Neural cell (in vitro differentiated cells): ENCODE data around the gene SEC23IP. TPM values are rescaled to one million over a fixed set of nuclear protein-coding genes. Genes with fewer than 3 reads are reported as not detected.

Experiments
- H2AFZ ChIP-seq: fragments of 200-600, 300-800 bp; sonication (generic), shearing (Covaris generic); 2 replicates; pipeline ENCODE4 v1.6.0; 2014; ENCODE audit warnings: low read depth, mild to moderate bottlenecking, antibody characterized with exemption, low read length, moderate library complexity
- H3F3A ChIP-seq: fragments of 200-600 bp; shearing (Covaris generic); 2 replicates; pipeline ENCODE4 v1.6.1; 2016; ENCODE audit warnings: mild to moderate bottlenecking, moderate library complexity, mixed read lengths, antibody characterized with exemption, low read length; ENCODE audit not compliant: insufficient read depth, poor library complexity, severe bottlenecking
- H3K27ac ChIP-seq: fragments of 200-600, 300-800 bp; sonication (generic), shearing (Covaris generic); 2 replicates; pipeline ENCODE4 v1.5.1; 2014; ENCODE audit warnings: mild to moderate bottlenecking, low read length, moderate library complexity
- H3K27me3 ChIP-seq: fragments of 300-800, 200-600 bp; sonication (generic), shearing (Covaris generic); 2 replicates; pipeline ENCODE4 v1.6.0; 2014; ENCODE audit warnings: mild to moderate bottlenecking, low read depth, low read length, moderate library complexity; ENCODE audit not compliant: insufficient read depth
- H3K36me3 ChIP-seq: fragments of 300-800, 200-600 bp; sonication (generic), shearing (Covaris generic); 2 replicates; pipeline ENCODE4 v1.5.1; 2014; ENCODE audit warnings: mild to moderate bottlenecking, antibody characterized with exemption, low read length, moderate library complexity; ENCODE audit not compliant: insufficient read depth
- H3K4me2 ChIP-seq: fragments of 300-800, 200-600 bp; sonication (generic), shearing (Covaris generic); 2 replicates; pipeline ENCODE4 v1.6.0; 2014; ENCODE audit warnings: mild to moderate bottlenecking, low read length
- H3K4me3 ChIP-seq: fragments of 300-800, 200-600 bp; sonication (generic), shearing (Covaris generic); 2 replicates; pipeline ENCODE4 v1.5.1; 2014; ENCODE audit warnings: mild to moderate bottlenecking, low read length, moderate library complexity
- H3K79me2 ChIP-seq: fragments of 200-600 bp; shearing (Covaris generic); replicated peaks from 2 replicates; pipeline ENCODE4 v1.6.0; 2014; ENCODE audit warnings: mild to moderate bottlenecking, low read length, moderate library complexity; ENCODE audit not compliant: insufficient read depth
- H3K9ac ChIP-seq: fragments of 300-800, 200-600 bp; sonication (generic), shearing (Covaris generic); 2 replicates; pipeline ENCODE4 v1.6.1; 2016; ENCODE audit warnings: mild to moderate bottlenecking, low read length, mixed read lengths
- H3K9me2 ChIP-seq: fragments of 200-600 bp; shearing (Covaris generic); 2 replicates; pipeline ENCODE4 v1.6.1; 2016; ENCODE audit warnings: mild to moderate bottlenecking, low read length, mixed read lengths; ENCODE audit not compliant: insufficient read depth
- H3K9me3 ChIP-seq: fragments of 200-600, 300-800 bp; sonication (generic), shearing (Covaris generic); 2 replicates; pipeline ENCODE4 v1.6.1; 2016; ENCODE audit warnings: mild to moderate bottlenecking, mixed run types, low read length, moderate library complexity, mixed read lengths
- H4K20me1 ChIP-seq: fragments of 200-600 bp; shearing (Covaris generic); 2 replicates; pipeline ENCODE4 v1.6.1; 2016; ENCODE audit warnings: mild to moderate bottlenecking, mixed run types; ENCODE audit not compliant: insufficient read depth
- CTCF ChIP-seq: fragments of 450-650 bp; IDR thresholded peaks from 2 replicates; pipeline ENCODE4 v1.5.1; 2014; ENCODE audit warnings: antibody characterized with exemption, mild to moderate bottlenecking, moderate library complexity; ENCODE audit not compliant: poor library complexity, severe bottlenecking
- EP300 ChIP-seq: fragments of 450-650 bp; conservative IDR thresholded peaks from 2 replicates; pipeline ENCODE4 v1.6.1; 2014; ENCODE audit warnings: antibody characterized with exemption, mild to moderate bottlenecking, moderate library complexity; ENCODE audit not compliant: poor library complexity, severe bottlenecking
- EZH2 ChIP-seq: fragments of 200-600, 300-800 bp; shearing (Covaris generic), sonication (generic); IDR thresholded peaks from 2 replicates; pipeline ENCODE4 v1.6.1; 2014; ENCODE audit warnings: antibody characterized with exemption, low read length, borderline replicate concordance, mild to moderate bottlenecking; ENCODE audit not compliant: insufficient read depth, poor library complexity, severe bottlenecking
- MXI1 ChIP-seq: fragments of 450-650 bp; conservative IDR thresholded peaks from 2 replicates; pipeline ENCODE4 v1.6.1; 2014; ENCODE audit warnings: antibody characterized with exemption, mild to moderate bottlenecking; ENCODE audit not compliant: poor library complexity, severe bottlenecking
- POLR2AphosphoS5 ChIP-seq: IDR thresholded peaks from 2 replicates; pipeline ENCODE4 v1.6.1; 2012
- RAD21 ChIP-seq: fragments of 450-650 bp; conservative IDR thresholded peaks from 2 replicates; pipeline ENCODE4 v1.6.1; 2014; ENCODE audit warnings: antibody characterized with exemption, mild to moderate bottlenecking, moderate library complexity
- SMC3 ChIP-seq: fragments of 450-650 bp; conservative IDR thresholded peaks from 2 replicates; pipeline ENCODE4 v1.6.1; 2014; ENCODE audit warnings: antibody characterized with exemption, mild to moderate bottlenecking, moderate library complexity; ENCODE audit not compliant: poor library complexity
- TAF1 ChIP-seq: IDR thresholded peaks from 2 replicates; pipeline ENCODE4 v1.6.1; 2012; ENCODE audit warnings: low read depth
- polyA plus RNA-seq: library from polyadenylated mRNA; depleted of rRNA; stranded (reverse); fragments of >200 nt; gene quantifications from 2 replicates; pipeline ENCODE4 v1.2.3, GENCODE V29; 2014
- TF ChIP-seq, protein P1 (sequence below): IDR thresholded peaks from 2 replicates; pipeline ENCODE4 v1.6.1; 2012; ENCODE audit warnings: borderline replicate concordance

The SEC23IP gene
- polyA plus RNA-seq, 1 donor from 2014 or later = 13.8 TPM

- no peaks in the 10 kb centered on the region for H3K9me2 ChIP-seq
- no peaks in the 10 kb centered on the region for H4K20me1 ChIP-seq
- peaks cover 7% of the 10 kb centered on the region for H3K36me3 ChIP-seq
- H3K4me3 ChIP-seq = no peak overlapping the region
- H3K4me2 ChIP-seq = no peak overlapping the region
- no peaks in the 10 kb centered on the region for H3K79me2 ChIP-seq
- H2AFZ ChIP-seq = no peak overlapping the region
- no peak overlapping the region for H3K9ac ChIP-seq
- no peaks in the 10 kb centered on the region for H3F3A ChIP-seq
- H3K27ac ChIP-seq = no peak overlapping the region
- no peaks in the 10 kb centered on the region for H3K9me3 ChIP-seq
- no peak for TF ChIP-seq EZH2
- TF ChIP-seq TAF1 = no peak
- TF ChIP-seq, protein P1, sequence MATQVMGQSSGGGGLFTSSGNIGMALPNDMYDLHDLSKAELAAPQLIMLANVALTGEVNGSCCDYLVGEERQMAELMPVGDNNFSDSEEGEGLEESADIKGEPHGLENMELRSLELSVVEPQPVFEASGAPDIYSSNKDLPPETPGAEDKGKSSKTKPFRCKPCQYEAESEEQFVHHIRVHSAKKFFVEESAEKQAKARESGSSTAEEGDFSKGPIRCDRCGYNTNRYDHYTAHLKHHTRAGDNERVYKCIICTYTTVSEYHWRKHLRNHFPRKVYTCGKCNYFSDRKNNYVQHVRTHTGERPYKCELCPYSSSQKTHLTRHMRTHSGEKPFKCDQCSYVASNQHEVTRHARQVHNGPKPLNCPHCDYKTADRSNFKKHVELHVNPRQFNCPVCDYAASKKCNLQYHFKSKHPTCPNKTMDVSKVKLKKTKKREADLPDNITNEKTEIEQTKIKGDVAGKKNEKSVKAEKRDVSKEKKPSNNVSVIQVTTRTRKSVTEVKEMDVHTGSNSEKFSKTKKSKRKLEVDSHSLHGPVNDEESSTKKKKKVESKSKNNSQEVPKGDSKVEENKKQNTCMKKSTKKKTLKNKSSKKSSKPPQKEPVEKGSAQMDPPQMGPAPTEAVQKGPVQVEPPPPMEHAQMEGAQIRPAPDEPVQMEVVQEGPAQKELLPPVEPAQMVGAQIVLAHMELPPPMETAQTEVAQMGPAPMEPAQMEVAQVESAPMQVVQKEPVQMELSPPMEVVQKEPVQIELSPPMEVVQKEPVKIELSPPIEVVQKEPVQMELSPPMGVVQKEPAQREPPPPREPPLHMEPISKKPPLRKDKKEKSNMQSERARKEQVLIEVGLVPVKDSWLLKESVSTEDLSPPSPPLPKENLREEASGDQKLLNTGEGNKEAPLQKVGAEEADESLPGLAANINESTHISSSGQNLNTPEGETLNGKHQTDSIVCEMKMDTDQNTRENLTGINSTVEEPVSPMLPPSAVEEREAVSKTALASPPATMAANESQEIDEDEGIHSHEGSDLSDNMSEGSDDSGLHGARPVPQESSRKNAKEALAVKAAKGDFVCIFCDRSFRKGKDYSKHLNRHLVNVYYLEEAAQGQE = no peak
- no peak for TF ChIP-seq MXI1
- TF ChIP-seq RAD21 = no peak
- TF ChIP-seq SMC3 = no peak
- TF ChIP-seq POLR2AphosphoS5 = no peak
- no peak for TF ChIP-seq CTCF
- no peak for TF ChIP-seq EP300
- H3K27me3 ChIP-seq = no peaks in the 10 kb centered on the region
Measured at GRCh38 chr10:119852277-119852676, 40.3 kb upstream of the SEC23IP start.

DNA sequence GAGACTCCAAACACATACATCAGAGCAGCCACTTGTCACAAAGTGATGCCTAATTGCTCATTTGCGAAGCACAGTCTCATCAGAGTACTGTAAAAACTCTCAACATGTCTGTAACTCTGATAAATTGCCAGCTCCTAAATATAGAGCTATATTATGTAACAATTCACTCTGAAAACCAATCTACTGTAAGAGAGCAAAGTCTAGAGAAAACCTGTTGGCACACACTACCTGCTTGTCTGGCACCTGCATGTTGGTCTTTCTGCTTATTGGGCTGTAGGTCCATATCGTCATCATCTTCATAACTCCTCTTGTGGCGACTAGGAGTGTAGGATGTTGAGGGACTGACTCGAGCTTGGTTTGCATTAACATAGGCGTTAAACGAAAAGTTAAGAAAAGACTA, 39.7 kb upstream of the SEC23IP start:
- Histone ChIP-seq H3K4me2 (no peak overlapping the region), H3K27me3 (no peaks in the 10 kb centered on the region), H3K79me2 (no peaks in the 10 kb centered on the region), H3K9me2 (no peaks in the 10 kb centered on the region), H3K9ac (no peak overlapping the region), H3K4me3 (no peak overlapping the region), H3F3A (no peaks in the 10 kb centered on the region), H3K27ac (no peak overlapping the region), H4K20me1 (no peaks in the 10 kb centered on the region), H2AFZ (no peak overlapping the region), H3K9me3 (no peaks in the 10 kb centered on the region), H3K36me3 (peaks cover 11% of the 10 kb centered on the region)
- no peak for TF ChIP-seq SMC3
- TF ChIP-seq EZH2 = no peak
- no peak for TF ChIP-seq EP300
- TF ChIP-seq TAF1 = no peak
- TF ChIP-seq POLR2AphosphoS5 = no peak
- TF ChIP-seq, protein P1 = no peak
- no peak for TF ChIP-seq CTCF
- TF ChIP-seq RAD21 = no peak
